ENCODE measurements around the gene SERPINC1. TPM values are rescaled to one million over a fixed set of nuclear protein-coding genes. Genes with fewer than 3 reads are reported as not detected.
A peak's percentile ranks its signal among the peaks of the same experiment; 100 is the strongest.

SERPINC1 gene
- total and polyA plus RNA-seq, 2 of the 13 experiments (the other 11 are each of a cell fraction or from before 2014, with no cell fraction given), result 142 to 205 TPM

DNA sequence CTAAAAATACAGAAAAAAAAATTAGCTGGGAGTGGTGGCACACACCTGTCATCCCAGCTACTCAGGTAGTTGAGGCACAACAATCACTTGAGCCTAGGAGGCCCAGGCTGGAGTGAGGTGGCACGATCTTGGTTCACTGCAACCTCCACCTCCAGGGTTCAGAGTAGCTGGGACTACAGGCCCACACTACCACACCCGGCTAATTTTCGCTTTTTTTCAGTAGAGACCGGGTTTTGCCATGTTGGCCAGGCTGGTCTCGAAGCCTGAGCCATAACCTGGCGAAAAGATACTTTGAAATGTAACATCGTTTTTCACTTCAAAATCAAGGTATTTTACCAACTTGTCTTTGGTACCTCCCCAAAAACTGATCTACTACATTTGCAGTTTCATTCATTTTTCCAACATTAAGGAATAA, 55.4 kb downstream of the SERPINC1 start:
- H3K9me3 ChIP-seq (ENCODE audit: low read length), result no peaks in the 10 kb centered on the region
- H3K27ac ChIP-seq (ENCODE audit: extremely low read length, insufficient read depth, low read length), result no peak overlapping the region
- CTCF ChIA-PET (ENCODE audit: low intra/inter-chr PET ratio, low total read pairs), result no interaction called here
- H2AFZ ChIP-seq (ENCODE audit: low read length), result no peak overlapping the region
- H3K9ac ChIP-seq (ENCODE audit: insufficient read depth, low read depth, low read length), result no peak overlapping the region
- no peak for TF ChIP-seq KLF15 (CRISPR knock-in tag; IDR thresholded peaks at IDR 0.05; ENCODE audit: borderline replicate concordance)
- TF ChIP-seq, protein P1, sequence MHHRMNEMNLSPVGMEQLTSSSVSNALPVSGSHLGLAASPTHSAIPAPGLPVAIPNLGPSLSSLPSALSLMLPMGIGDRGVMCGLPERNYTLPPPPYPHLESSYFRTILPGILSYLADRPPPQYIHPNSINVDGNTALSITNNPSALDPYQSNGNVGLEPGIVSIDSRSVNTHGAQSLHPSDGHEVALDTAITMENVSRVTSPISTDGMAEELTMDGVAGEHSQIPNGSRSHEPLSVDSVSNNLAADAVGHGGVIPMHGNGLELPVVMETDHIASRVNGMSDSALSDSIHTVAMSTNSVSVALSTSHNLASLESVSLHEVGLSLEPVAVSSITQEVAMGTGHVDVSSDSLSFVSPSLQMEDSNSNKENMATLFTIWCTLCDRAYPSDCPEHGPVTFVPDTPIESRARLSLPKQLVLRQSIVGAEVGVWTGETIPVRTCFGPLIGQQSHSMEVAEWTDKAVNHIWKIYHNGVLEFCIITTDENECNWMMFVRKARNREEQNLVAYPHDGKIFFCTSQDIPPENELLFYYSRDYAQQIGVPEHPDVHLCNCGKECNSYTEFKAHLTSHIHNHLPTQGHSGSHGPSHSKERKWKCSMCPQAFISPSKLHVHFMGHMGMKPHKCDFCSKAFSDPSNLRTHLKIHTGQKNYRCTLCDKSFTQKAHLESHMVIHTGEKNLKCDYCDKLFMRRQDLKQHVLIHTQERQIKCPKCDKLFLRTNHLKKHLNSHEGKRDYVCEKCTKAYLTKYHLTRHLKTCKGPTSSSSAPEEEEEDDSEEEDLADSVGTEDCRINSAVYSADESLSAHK (CRISPR knock-in tag; IDR thresholded peaks at IDR 0.05; ENCODE audit: borderline replicate concordance), result no peak
- TF ChIP-seq ZSCAN22 (CRISPR knock-in tag; IDR thresholded peaks at IDR 0.05), result no peak
- TF ChIP-seq, protein P2, sequence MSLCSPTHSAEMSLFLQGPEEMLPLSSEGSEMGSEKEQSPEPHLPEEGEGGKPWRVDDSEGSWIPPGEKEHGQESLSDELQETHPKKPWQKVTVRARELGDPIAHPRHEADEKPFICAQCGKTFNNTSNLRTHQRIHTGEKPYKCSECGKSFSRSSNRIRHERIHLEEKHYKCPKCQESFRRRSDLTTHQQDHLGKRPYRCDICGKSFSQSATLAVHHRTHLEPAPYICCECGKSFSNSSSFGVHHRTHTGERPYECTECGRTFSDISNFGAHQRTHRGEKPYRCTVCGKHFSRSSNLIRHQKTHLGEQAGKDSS (CRISPR knock-in tag; IDR thresholded peaks at IDR 0.05; ENCODE audit: borderline replicate concordance, low read depth), result no peak
- TF ChIP-seq IKZF4 (CRISPR knock-in tag; IDR thresholded peaks at IDR 0.05; ENCODE audit: borderline replicate concordance, low read depth, not compliant biosample characterization), result no peak
- TF ChIP-seq PAX8 (CRISPR knock-in tag; IDR thresholded peaks at IDR 0.05; ENCODE audit: borderline replicate concordance), result no peak
- TF ChIP-seq, protein P3, sequence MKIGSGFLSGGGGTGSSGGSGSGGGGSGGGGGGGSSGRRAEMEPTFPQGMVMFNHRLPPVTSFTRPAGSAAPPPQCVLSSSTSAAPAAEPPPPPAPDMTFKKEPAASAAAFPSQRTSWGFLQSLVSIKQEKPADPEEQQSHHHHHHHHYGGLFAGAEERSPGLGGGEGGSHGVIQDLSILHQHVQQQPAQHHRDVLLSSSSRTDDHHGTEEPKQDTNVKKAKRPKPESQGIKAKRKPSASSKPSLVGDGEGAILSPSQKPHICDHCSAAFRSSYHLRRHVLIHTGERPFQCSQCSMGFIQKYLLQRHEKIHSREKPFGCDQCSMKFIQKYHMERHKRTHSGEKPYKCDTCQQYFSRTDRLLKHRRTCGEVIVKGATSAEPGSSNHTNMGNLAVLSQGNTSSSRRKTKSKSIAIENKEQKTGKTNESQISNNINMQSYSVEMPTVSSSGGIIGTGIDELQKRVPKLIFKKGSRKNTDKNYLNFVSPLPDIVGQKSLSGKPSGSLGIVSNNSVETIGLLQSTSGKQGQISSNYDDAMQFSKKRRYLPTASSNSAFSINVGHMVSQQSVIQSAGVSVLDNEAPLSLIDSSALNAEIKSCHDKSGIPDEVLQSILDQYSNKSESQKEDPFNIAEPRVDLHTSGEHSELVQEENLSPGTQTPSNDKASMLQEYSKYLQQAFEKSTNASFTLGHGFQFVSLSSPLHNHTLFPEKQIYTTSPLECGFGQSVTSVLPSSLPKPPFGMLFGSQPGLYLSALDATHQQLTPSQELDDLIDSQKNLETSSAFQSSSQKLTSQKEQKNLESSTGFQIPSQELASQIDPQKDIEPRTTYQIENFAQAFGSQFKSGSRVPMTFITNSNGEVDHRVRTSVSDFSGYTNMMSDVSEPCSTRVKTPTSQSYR (CRISPR knock-in tag; IDR thresholded peaks at IDR 0.05; ENCODE audit: borderline replicate concordance), result no peak
- TF ChIP-seq RBM22 (optimal IDR thresholded peaks at IDR 0.05; ENCODE audit: low read length), result peak; percentile 58
- no peak for TF ChIP-seq REL (CRISPR knock-in tag; conservative IDR thresholded peaks at IDR 0.05)
- TF ChIP-seq SUZ12 (IDR thresholded peaks at IDR 0.05; ENCODE audit: low read depth, low read length), result no peak
- peak; percentile 80 for TF ChIP-seq ZC3H4 (CRISPR knock-in tag; IDR thresholded peaks at IDR 0.05; ENCODE audit: borderline replicate concordance)
- TF ChIP-seq ZNF3 (CRISPR knock-in tag; IDR thresholded peaks at IDR 0.05), result no peak
- no peak for TF ChIP-seq MTA3 (CRISPR knock-in tag; IDR thresholded peaks at IDR 0.05)
- TF ChIP-seq AGO1 (IDR thresholded peaks at IDR 0.05; ENCODE audit: low read depth, low read length, poor library complexity, severe bottlenecking), result peak; percentile 5
- peak; percentile 28 for TF ChIP-seq POLR2G (IDR thresholded peaks at IDR 0.05; ENCODE audit: low read depth, low read length)
- TF ChIP-seq ZNF558 (CRISPR knock-in tag; IDR thresholded peaks at IDR 0.05; ENCODE audit: borderline replicate concordance), result no peak
- no peak for TF ChIP-seq ZNF12 (CRISPR knock-in tag; IDR thresholded peaks at IDR 0.05)
- no peak for TF ChIP-seq ISX (CRISPR knock-in tag; conservative IDR thresholded peaks at IDR 0.05)
- TF ChIP-seq FIP1L1 (IDR thresholded peaks at IDR 0.05; ENCODE audit: borderline replicate concordance, insufficient read depth, low read depth, low read length), result no peak
- no peak for TF ChIP-seq TEAD2 (CRISPR knock-in tag; IDR thresholded peaks at IDR 0.05)
- no peaks in the 10 kb centered on the region for H3K27me3 ChIP-seq (ENCODE audit: control insufficient read depth in 1 of 2, insufficient read depth in 2 of 2, low read length in 2 of 2)
- 97% methylated on average over 7 of the region's 7 CpGs for WGBS (ENCODE audit: low lambda C conversion rate)
- POLR2A ChIA-PET, result no interaction called here
- peaks cover 9 to 42% of the 10 kb centered on the region in 2 experiments for H3K36me3 ChIP-seq (replicated peaks in 1 of 2; ENCODE audit: control insufficient read depth in 1 of 2, insufficient read depth in 2 of 2, low read length in 2 of 2)
- no TSS peak for BruUV-seq (replicated peaks)
- FAIRE-seq, result no peak
- H3K79me2 ChIP-seq (ENCODE audit: insufficient read depth, low read length), result peaks cover 14% of the 10 kb centered on the region
- in situ Hi-C loops (cut with HindIII; ENCODE audit: extremely low pct_ligation_motif_present, low pct_unique_long_range_greater_than_20kb) (loop anchor here (10.0 kb wide), 1 partner anchor 213 kb away; no protein-coding TSS in a partner anchor), intact Hi-C loops (cut with micrococcal nuclease; ENCODE audit: unreplicated experiment) (no loop called here)
- H3K4me1 ChIP-seq (ENCODE audit: insufficient read depth, low read length), result peaks cover 25% of the 10 kb centered on the region
- no peak overlapping the region for H3K4me2 ChIP-seq (ENCODE audit: low read depth, low read length)
- DNase-seq (ENCODE audit: low spot score), result no peak
- H4K20me1 ChIP-seq (ENCODE audit: insufficient read depth, low read length), result peaks cover 37% of the 10 kb centered on the region
- H3K4me3 ChIP-seq (replicated peaks in 1 of 3; ENCODE audit: insufficient read depth in 1 of 3, low read depth in 2 of 3, low read length in 3 of 3), result no peak overlapping the region
- peak; percentile 34 for ATAC-seq

Measured in HepG2 (cell line).